NAMALWA (cell line): ENCODE data around the gene PCNX2.

Source experiments
- DNase-seq: peaks from one replicate; pipeline ENCODE4 v3.0.0-alpha.2; 2015; ENCODE audit warnings: low spot score

PCNX2 gene

DNA sequence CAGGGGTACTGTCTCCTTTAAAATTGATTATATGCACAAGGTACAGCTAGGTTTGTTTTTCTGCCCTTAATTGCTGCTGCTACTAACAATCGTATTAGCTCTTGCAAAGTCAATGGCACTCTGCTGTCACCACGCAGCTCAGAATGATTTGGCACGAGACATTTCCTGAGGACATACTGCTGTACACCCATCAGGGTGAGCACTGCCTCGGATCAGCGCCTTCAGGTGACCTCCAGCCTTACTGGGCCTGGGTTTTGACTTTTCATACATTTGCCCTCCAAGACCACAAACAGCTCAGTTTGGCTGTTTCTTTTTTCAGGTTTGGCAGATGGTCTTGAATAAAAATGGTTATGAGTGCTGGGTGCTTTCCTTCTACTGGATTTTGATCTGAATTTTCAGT, 234.3 kb downstream of the PCNX2 start:
- DNase-seq: no peak

DNA sequence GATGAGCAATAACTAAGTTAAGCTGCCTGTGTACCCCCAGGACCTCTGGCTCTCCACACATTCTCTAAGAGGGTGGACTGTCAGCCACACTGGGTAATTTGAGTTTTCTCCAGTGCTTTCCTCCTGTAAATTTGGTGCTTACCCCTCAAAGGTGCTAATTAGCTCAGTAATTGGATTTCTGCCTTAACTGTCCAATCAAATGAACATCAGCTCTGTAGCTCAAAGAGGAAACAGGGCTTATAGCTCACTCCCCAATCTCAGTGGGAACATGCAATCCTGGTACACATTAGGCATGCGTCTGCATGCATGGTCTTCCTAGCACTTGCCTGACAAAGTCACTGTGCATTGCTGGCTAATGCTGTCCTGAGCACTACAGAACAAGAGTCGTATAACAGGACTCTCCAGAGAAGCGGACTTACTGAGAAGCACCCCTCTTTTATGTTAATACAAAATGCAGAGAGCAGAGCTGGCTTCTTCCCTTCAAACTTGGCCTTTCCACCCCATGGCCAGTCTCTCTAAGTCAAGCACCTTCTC, 235.0 kb downstream of the PCNX2 start:
- DNase-seq: no peak

DNA sequence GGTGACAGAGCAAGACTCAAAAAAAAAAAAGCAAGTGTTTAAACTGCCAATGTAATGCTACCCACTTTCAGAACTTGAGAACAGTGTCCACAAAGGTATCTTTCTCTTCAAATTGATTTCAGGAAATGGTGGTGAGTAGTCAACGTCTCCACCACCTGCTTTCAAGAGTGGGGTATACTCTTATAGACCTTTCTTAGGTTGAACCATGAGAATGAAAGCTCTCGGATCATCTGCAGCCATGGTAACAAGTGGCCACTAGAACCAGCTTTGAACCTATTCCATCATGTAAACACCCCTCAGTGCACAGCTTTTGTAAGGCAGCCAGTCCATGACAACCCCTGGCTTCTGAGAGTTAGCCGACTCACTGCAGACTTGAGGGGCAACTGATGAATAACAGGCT, 237.7 kb downstream of the PCNX2 start:
- no peak for DNase-seq

DNA sequence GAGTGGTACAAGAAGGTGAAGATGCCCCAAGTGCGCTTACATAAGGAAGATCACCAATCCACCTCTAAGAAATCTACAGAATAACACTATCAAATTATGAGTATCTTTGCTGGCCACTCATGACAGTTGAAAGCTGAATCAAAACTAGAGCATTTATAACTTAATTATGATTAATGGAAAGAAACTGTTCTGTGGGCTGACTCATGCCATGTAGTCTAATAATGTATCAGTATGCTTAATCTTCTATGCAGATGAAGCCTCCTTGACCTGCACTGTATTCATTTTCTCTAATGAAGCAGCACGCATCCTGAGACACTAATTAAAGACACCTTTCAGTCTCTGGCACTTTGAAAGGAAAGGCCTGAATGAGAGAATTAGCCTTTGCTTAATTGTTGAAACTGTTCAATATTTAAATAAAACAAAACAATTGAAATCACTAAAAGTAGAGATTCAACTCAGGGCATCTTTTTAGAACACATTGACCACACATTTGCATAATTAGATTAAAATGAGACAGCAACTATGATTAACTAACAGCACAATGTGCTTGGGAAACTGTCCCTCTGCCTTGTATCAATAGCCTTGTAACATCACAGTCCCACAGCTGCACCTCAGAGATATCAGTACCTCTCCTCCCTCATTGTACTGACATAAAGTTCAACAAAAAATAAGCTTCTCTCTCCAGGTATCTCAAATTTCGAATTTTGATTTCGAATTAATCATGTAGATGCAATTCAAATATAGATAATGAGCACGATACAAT, 239.5 kb downstream of the PCNX2 start:
- DNase-seq: no peak

DNA sequence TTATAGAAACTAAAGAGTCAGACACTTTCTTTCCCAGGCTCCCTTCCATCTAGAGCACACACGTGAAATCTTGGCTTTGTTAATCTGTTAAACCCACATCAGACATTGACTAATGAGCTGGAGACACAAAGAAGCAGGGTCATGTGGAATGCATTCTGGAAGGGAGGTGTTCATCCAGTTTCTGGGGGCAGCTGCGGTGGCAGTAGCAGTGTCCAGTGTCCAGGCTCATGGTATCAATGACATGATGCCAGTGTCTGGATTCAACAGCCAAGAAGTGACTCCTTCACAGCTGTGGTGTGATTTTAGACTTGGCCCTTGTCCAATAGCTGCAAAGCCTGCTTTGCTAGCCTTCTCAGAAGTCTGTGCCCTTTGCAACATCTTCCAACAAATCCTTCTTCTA, 249.9 kb downstream of the PCNX2 start:
- DNase-seq: no peak

DNA sequence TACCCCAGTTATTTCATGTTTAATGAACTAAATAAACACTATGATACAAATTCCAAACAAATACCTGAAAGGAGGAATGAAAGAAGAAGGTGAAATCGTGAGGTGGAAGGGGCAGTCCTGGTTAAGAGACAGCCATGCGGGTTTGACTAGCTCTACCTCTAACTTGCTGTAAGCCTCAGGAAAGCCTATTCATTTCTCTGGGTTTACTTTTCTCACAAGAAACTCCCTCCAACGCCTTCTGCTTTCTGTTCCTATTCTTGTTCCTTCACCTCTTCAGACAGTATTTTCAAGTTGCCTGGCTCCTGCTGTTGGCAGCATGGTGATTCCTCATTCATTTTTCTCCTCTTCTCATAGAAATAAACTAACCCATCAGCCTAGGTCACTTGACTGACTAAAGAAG, 252.7 kb downstream of the PCNX2 start:
- DNase-seq: no peak

DNA sequence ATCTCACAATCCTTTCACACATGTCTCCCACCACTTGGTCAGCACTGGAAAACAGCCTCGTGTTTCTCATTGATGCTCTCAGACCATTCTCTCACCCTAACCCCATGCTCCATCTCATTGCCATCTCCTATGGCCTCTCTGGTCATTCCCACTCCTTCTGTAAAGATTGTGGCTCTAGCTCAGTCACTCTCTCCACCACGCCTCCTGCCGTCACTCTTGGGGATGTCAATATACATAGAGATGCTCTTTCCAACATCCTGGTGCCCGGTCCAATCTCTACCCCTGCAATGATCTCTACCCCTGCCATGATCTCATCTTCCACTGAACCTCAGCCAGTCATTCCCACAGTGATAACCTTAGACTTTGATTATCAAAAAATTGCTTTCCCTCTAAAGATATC, 255.0 kb downstream of the PCNX2 start:
- DNase-seq: no peak

DNA sequence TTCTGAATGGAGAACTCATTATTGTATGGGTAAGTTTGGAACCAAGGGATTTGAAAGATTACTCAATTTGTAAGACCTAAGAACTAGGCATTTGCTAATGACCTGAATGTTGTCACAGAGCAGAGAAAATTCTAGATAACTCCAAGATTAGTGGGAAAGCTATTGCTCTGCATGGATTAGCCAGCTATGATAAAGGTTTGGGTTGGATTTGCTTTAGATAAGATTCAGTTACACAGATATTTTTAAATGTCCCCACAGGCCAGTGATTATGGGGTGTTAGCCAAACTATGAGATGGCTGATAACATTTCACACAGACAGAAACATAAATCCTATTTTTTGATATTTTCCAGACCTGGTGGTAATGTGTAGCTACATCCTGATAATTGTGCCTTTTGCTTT, 256.9 kb downstream of the PCNX2 start:
- no peak for DNase-seq

DNA sequence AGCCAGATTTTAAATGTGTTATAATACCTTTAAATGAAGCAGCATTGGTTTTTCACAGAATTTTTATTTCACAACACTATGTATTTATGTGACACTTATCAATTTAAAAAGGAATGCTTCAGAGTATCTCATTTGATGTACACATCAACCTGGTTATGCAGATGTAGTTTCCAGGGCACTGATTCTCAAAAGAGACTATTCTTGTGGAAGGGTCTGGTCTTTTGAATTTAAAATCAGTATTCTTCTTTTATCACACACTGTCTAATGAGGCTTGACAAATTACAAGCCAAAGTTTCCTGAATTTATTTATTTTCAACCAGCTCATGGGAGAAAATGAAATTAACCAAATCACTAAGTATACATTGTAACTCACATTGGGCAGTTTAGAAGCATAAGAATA, 257.7 kb downstream of the PCNX2 start:
- DNase-seq: no peak

DNA sequence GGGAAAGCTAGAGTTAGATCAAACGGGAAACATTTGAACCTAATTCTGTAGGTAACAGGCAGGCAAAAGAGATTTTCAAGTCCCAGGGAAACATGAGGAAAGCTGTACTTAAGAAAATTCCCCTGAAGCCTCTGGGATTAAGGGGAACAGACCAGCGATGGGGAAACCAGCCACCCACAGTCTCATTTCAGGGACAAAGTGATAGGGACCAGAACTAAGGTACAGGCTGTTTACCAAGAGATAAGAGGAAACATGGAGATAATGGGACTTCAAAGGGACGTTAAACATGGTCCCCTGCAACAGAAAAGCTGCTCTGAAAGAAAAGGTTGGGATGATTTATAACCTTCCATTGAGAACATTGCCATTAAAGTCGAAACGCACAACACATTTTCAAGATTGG, 260.7 kb downstream of the PCNX2 start:
- no peak for DNase-seq

DNA sequence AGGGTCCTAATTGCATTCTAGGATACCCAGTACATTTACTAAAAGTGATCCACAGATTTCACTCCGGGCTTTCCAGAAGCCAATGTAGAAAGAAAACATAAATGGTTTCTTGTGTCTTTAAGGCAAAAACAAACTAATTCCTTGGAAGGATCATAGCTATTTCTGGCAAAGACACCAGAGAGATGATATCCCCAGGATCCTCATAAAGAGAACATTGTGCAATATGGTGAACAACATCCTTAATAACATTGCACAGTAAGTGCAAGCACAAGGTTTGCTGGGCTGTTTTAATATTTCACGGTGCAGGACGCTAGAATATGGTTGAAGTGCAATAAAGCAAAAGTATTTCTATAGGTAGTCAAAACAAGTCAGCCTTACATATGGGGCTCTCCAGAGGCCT, 262.2 kb downstream of the PCNX2 start:
- DNase-seq: no peak

DNA sequence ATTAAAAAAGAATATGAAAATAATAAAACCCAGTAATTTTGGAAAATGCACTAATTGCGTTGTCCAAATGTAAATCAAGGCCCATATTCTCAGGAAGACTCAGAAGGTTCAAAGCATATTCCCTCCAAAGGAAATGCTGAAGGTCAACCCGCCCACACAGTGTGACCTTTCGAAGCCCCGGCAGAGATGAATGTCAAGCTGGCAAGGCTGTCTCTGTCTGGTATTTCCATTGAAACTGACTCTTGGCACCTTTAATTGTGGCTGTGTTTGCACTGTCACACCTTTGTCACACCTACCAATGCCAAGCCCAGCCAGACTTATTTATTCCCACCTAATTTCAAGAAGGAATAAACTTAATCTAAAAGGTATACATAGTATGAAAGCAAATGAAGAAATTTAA, 262.6 kb downstream of the PCNX2 start:
- DNase-seq: no peak

DNA sequence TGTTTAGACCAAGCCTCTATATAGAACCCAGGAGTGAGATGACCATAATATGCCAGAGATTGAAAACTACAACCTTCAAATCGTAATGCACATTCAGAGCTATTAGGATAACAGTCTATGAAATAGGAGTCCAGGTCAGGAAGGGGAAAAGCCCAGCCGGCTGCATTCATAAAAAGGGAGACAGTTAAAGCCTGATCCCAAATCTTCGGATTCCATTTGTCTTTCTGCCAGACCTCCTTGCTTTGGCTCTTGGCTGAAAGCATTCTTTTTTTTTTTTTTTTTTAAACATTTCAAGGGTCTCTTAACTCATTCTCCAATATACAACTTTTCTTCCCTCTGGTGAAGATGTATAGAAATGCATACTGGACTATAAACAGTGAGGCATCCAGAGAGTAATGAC, 264.0 kb downstream of the PCNX2 start:
- DNase-seq: no peak

DNA sequence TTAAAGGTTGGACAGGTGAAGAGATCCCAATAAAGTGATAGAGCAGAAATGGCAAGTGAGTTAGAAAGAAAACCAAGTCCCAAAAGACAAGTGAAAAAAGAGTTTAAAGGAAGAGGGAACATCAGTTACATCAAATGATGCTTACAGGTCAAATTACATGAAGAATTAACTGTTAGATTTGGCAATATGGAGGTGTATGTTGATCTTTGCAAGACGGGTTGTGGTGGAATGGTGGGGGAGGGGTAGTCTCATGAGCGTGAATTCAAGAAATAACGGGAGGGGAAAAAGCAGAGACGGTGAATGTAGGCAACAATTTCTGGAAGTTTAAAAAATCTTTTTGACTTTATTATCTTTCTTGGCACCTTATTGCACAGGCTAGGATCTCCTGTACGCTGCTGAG, 268.5 kb downstream of the PCNX2 start:
- DNase-seq: no peak

DNA sequence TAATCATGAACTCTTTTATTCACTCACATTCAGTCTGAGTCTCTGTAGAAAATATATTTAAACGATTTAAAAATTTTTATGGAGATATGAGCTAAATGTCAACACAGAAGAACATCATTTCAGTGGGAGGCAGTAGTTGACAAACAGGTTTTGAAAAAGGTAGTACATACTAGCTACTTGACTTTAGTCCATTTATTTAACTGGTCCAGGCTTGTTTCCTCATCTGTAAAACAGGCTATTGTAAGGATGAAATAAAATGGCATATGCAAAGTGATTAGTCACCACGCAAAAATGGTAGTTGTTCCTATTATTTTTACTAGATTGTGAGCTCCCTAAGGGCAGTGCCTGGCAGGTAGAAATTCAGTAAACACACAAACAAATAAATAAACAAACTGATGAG, 270.0 kb downstream of the PCNX2 start:
- DNase-seq: no peak

DNA sequence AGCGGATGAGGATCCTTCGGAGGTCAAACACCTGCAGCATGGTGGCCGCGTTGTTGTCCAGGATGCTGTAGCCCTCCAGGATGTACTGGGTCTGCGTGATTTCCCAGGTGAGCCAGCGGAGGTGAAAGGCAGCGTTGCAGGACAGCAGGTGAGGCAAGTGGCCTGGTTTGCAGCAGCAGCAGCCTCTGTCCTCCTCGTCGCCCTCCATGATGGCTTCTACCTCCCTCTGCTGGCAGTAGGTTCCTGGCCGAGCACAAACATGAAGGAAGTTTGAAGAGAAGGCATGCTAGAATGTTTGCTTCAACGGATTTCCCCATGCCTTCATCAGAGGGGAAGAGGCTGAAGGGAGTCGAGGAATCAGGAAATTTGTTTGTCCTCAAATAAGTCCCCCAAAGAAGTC, 270.4 kb downstream of the PCNX2 start:
- peak; percentile 21 for DNase-seq

DNA sequence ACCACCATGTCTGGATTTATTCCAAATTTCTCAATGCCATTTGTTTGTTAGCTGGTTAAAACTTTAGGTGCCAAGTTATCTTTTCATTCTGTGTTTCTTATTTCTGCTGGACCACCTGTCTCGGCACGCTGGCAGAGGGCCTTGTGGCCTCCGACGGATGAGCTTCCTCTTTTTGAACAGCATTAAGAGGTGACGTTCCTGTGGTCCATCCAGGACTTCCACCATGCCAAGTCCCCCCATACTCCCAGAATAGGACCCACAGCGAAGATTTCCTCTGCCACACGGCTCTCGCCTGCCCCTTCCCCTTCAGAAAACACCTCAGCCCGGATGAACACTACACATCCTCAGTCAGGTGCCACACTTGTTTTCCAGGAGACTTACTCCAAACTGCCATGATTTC, 271.3 kb downstream of the PCNX2 start:
- no peak for DNase-seq

DNA sequence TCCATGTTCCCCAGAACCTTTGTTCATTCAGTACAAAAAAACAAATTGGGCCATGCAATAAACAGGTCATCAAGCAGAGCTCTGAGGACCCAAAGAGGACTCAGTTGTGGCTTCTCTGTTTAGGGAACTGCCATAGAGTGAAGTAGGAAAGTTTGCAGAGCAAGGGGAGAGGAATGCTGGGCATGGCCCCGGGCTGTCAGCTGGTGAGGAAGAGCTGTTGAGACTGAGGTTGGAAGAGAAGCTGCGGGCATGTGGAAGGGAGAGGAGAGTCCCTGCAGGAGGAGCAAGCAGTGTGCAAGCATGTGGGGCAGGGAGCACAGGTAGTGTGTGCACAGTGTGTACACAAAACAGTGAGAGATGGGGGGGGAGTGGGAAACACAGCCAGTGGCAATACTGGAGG, 273.3 kb downstream of the PCNX2 start:
- no peak for DNase-seq

DNA sequence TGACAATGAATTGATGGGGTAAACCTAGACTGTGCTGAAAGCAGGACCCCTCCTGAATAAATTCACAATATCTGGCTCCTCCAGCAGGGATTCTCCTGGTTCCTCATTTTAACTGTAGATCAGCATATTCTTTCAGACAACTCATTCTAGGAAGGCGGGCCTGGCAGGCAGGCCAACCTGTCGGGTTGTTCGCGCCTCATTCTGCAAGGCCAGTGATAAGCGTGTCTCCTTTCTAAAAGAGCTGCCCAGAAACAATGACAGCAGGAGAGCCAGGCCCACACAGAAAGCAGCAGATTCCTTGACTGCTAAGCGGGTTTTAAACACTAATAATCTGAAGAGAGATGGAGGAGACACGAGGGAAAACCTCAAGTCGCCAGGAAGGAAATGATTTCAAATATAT, 275.1 kb downstream of the PCNX2 start:
- no peak for DNase-seq

DNA sequence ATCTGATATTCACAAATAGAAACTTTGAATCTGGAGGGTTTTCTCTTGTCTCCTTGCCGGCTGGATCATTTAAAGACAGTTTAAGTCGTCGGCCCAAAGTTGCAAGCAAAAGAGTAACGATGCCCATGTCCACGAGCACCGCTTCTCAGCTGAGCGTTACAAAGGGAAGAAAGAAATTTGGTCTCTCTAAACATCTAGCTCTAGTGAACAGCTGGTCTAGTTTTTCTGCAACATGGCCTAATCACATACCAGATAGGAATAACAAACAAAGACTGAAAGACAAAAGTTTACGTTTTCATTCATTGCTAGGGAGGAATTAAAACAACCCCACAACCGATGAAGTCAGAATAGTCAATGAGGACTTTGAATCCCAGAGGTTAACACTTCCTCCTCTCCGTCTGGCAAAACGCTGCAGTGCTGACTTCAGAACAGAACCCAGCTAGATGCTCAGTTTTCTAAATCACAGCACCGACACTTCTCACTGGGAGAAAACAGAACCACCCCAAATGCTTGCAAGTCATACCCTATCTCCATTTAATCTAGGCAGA, 275.7 kb downstream of the PCNX2 start:
- DNase-seq: no peak

DNA sequence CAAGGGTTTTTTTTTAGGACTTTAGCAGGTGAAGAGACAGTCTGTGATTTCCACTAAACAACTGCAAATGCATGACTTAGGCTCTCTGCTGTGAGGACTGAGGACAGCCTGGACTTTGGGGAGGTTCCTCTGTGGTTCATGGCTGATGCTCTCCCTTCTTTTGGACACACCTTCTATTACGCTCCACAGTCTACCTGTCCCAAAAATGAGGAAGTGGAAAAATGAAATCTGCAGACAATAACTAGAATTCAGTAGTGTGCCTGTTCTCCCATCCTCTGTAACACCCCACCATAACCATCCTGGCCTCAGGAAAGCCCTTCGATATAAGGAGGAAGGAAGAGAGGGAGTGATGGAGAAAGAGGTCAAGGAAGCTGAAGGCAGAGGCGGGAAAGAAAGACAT, 276.4 kb downstream of the PCNX2 start:
- DNase-seq: no peak

DNA sequence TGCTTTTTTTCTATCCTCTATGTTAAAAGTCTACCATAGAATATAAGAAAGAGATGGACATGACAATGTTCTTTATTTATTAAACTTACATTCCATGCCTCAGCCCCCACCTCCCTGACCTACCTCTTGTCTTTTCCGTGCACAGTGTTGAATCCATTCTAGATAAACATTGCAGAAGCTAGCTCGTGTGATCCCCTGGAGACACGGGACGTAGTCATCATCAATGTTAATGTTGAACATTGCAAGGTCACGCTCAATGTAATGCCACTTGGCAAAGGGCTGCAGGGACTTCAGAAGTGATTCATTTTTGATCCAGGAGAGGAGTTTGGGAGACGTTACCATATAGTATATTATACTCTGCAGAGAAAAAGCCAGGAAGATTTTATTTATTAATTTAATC, 278.7 kb downstream of the PCNX2 start:
- DNase-seq: no peak

DNA sequence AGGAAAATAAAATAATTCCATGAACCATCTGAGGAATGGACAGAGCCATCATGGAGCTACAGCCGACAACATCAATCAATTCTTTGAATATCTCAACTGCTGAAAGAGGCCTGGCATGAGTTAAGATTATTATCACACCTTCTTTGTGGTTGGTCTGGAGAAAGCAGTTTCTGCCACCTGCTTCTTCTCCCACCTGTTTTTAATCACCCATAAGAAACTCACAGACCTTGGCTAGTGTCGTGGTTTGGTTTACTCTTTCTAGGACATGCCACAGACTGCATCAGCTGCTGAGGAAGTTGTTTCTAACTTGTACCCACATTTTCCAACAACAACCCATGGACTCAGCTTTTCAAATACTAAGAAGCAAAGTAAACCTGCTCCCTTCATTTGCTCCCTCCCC, 279.6 kb downstream of the PCNX2 start:
- DNase-seq: no peak

DNA sequence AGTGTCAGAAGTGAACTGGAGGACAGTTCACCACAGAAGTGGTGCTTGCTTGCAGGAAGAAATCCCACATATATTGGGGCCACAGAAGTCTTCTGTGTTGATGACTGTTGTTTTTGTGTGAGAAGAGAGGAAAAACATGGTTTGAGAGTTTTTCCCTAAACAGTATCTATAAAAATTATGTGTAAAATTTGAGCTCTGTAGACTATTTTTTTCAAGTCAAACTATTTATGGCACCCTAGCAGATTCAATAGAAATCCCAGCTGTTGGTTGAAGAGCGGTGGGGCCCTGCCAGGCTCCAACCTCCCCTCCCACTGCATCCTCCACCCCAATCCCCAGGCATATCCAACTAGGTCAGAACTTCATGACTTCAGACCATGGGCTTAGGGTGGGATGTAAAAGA, 283.5 kb downstream of the PCNX2 start:
- DNase-seq: no peak
